Measurements from ENCODE around the gene IGFBP3.
A peak's percentile ranks its signal among the peaks of the same experiment; 100 is the strongest.

Gene IGFBP3

DNA sequence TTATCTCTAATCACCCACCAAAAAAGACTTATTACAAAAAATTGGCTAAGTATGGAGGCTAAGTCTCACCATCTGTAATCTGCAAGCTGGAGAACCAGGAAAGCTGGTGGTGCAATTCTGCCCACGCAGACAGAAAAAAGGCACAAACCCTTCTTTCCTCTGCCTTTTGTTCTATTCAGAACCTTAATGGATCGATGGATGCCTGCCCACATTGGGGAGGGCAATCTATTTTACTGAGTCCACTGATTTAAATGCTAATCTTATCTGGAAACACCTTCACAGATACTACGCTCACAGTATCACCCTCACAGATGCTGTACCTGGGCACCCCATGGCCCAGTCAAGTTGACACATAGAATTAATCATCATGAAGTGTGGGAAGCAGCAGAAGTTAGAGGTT is 10.2 kb downstream of the IGFBP3 start:
- no peak overlapping the region for H3K4me3 ChIP-seq (replicated peaks; ENCODE audit: low read depth, low read length)
- TF ChIP-seq, protein P1, sequence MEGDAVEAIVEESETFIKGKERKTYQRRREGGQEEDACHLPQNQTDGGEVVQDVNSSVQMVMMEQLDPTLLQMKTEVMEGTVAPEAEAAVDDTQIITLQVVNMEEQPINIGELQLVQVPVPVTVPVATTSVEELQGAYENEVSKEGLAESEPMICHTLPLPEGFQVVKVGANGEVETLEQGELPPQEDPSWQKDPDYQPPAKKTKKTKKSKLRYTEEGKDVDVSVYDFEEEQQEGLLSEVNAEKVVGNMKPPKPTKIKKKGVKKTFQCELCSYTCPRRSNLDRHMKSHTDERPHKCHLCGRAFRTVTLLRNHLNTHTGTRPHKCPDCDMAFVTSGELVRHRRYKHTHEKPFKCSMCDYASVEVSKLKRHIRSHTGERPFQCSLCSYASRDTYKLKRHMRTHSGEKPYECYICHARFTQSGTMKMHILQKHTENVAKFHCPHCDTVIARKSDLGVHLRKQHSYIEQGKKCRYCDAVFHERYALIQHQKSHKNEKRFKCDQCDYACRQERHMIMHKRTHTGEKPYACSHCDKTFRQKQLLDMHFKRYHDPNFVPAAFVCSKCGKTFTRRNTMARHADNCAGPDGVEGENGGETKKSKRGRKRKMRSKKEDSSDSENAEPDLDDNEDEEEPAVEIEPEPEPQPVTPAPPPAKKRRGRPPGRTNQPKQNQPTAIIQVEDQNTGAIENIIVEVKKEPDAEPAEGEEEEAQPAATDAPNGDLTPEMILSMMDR (IDR thresholded peaks at IDR 0.05; ENCODE audit: low read depth, low read length, missing control alignments) = no peak
- DNase-seq (ENCODE audit: extremely low read depth, low read depth) = no peak

DNA sequence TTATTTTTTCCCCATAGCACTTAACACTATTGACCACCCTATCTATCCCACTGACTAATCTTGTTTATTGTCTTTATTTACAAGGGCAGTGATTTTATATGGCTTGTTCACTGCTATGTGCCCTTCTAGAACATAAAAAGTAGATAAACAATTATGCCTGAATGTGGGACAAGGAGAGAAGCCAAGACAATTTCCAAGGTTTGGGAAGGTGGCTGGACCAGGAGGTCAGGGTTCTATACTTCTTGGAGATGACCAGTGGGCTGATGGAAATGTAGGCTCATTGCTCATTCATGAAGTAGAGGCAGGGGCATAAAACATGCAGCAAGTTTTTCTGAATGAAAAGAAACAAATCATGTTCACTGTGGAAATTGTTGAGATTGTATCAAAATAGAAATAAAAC is 11.5 kb downstream of the IGFBP3 start:
- no peak for DNase-seq (ENCODE audit: extremely low read depth, low read depth)
- TF ChIP-seq, protein P1 (IDR thresholded peaks at IDR 0.05; ENCODE audit: low read depth, low read length, missing control alignments) = no peak
- no peak overlapping the region for H3K4me3 ChIP-seq (replicated peaks; ENCODE audit: low read depth, low read length)

DNA sequence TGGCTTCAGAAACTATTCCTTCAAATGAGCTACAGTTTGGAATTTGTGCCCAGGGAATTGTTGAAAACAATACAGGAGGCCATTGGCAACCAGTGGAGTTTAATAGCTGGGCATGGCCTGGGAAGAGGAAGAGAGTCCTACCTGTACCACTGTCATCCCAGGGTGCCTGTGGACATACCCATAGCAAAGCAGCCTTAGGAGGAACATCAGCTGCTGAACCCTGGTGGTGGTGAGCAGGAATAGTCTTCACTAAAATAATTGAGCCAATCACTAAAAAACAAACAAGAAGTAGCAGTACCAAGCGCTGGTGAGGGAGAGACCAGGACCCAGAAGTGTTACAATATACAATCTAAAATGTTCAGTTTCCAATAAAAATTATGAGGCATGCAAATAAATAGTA is 18.3 kb downstream of the IGFBP3 start:
- TF ChIP-seq, protein P1 (IDR thresholded peaks at IDR 0.05; ENCODE audit: low read depth, low read length, missing control alignments) = no peak
- H3K4me3 ChIP-seq (replicated peaks; ENCODE audit: low read depth, low read length) = no peak overlapping the region
- no peak for DNase-seq (ENCODE audit: extremely low read depth, low read depth)

DNA sequence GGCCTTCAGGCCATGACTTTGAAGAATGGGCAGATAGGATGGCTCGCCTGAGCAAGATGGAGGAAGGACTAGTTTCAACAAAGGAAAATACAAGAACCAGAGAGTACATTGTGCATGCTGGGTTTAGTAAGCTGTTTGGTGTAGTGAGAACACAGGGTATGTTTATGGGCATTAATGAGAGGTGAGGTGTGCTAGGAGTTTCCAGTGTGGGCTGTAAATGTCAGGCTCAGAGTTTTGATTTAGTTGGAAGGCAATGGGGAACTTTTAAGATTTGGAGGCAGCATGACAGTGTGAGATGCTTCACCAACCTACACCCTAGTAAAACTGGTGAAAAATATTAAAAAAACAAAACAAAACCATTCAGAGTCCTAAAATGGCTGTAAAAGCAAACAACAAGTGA is 19.5 kb downstream of the IGFBP3 start:
- TF ChIP-seq, protein P1 (IDR thresholded peaks at IDR 0.05; ENCODE audit: low read depth, low read length, missing control alignments) = no peak
- DNase-seq (ENCODE audit: extremely low read depth, low read depth) = no peak
- H3K4me3 ChIP-seq (replicated peaks; ENCODE audit: low read depth, low read length) = no peak overlapping the region

DNA sequence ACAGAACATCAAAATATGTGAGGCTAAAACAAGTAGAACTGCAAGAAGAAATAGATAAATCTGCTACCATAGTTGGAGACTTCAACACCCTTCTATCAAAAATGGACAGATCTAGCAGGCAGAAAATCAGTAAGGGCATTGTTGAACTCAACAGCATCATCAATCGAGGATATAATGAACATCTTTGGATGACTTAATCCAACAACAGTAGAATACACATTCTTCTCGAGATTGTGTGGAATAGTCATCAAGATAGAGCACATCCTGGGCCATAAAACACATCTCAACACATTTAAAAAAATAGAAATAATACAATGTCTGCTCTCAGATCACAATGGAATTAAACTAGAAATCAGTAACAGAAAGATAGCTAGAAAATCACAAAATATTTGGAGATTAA is 22.9 kb downstream of the IGFBP3 start:
- TF ChIP-seq, protein P1 (IDR thresholded peaks at IDR 0.05; ENCODE audit: low read depth, low read length, missing control alignments) = no peak
- DNase-seq (ENCODE audit: extremely low read depth, low read depth) = no peak
- no peak overlapping the region for H3K4me3 ChIP-seq (replicated peaks; ENCODE audit: low read depth, low read length)

DNA sequence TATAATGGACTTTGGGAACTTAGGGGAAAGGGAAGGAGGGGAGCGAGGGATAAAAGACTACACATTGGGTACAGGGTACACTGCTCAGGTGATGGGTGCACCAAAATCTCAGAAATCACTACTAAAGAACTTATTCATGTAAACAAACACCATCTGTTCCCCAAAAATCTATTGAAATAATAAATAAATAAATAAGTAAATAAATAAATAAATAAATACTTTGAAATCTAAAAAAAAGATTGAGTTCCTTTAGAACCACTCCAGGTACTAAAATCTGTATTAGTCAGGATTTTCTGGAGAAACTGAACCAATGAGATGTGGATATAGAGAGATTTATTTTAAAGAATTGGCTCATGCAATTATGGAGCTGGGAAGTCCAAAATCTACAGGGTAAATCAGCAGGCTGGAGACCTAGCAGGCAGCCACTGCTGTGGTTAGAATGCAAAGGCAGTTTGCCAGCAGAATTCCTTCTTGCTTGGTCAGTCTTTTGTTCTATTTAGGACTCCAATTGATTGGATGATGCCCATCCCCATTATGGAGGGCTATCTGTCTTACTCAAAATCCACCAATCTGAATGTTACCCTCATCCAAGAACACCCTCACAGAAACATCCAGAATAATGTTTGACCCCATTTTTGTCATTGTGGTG is 23.9 kb downstream of the IGFBP3 start:
- peak; percentile 46 for DNase-seq (ENCODE audit: extremely low read depth, low read depth)
- no peak overlapping the region for H3K4me3 ChIP-seq (replicated peaks; ENCODE audit: low read depth, low read length)
- TF ChIP-seq, protein P1 (IDR thresholded peaks at IDR 0.05; ENCODE audit: low read depth, low read length, missing control alignments) = no peak

DNA sequence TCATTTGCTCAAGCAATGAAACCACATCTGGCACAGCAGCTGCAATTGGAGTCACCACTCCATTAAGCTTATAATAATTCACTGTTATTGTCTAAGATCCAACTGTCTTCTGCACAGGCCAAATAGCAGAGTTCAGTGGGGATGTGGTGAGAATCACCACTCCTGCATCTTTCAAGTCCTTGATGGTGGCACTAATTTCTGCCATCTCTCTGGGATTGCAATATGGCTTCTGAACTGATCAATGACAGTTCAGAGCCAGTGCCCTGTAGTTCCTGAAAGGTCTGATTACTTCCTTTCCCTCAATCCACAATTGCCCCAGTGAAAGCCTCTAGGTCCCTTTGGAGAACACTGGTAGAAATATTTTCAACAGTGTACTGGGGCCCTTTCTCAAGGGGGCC is 26.4 kb downstream of the IGFBP3 start:
- TF ChIP-seq, protein P1 (IDR thresholded peaks at IDR 0.05; ENCODE audit: low read depth, low read length, missing control alignments) = no peak
- no peak for DNase-seq (ENCODE audit: extremely low read depth, low read depth)
- no peak overlapping the region for H3K4me3 ChIP-seq (replicated peaks; ENCODE audit: low read depth, low read length)
